ENCODE data around the gene HSF2BP. TPM values are rescaled to one million over a fixed set of nuclear protein-coding genes. Genes with fewer than 3 reads are reported as not detected.
"Not testable (repeated sequence)": the region's sequence is repeated elsewhere in the genome, so short reads cannot be mapped to it uniquely, and the experiment has no call there.

HSF2BP gene
- polyA plus RNA-seq, 3 donors: 1.8 to 2.5 (median 2.0) TPM

- DNase-seq (ENCODE audit: low read depth in 3 of 3, low spot score in 2 of 3): no peak
These were observed 29.6 kb upstream of the HSF2BP start for GRCh38 chr21:43688906-43689305.

GRCh38 chr21:43687566-43688399 is 28.5 kb upstream of the HSF2BP start:
- DNase-seq (ENCODE audit: low read depth in 3 of 3, low spot score in 2 of 3): no peak

GRCh38 chr21:43686811-43687565 is 27.7 kb upstream of the HSF2BP start:
- DNase-seq (ENCODE audit: low read depth in 3 of 3, low spot score in 2 of 3): no peak

- DNase-seq (ENCODE audit: low read depth in 3 of 3, low spot score in 2 of 3): no peak
These were observed 25.1 kb upstream of the HSF2BP start for GRCh38 chr21:43684424-43684823.

- no peak for DNase-seq (ENCODE audit: low read depth in 3 of 3, low spot score in 2 of 3)
These were observed 22.4 kb upstream of the HSF2BP start for GRCh38 chr21:43681650-43682049.

GRCh38 chr21:43680421-43680820 is 21.1 kb upstream of the HSF2BP start:
- DNase-seq (ENCODE audit: low read depth in 3 of 3, low spot score in 2 of 3): not testable (repeated sequence)

- DNase-seq (ENCODE audit: low read depth in 3 of 3, low spot score in 2 of 3): no peak
These were observed 20.7 kb upstream of the HSF2BP start for GRCh38 chr21:43679951-43680350.

GRCh38 chr21:43676391-43676790 is 17.1 kb upstream of the HSF2BP start:
- DNase-seq (ENCODE audit: low read depth in 3 of 3, low spot score in 2 of 3): no peak

- DNase-seq (ENCODE audit: low read depth in 3 of 3, low spot score in 2 of 3): no peak
These were observed 16.6 kb upstream of the HSF2BP start for GRCh38 chr21:43675871-43676270.

GRCh38 chr21:43669828-43670605 is 10.7 kb upstream of the HSF2BP start:
- no peak for DNase-seq (ENCODE audit: low read depth in 3 of 3, low spot score in 2 of 3)

GRCh38 chr21:43667191-43667904 is 8.1 kb upstream of the HSF2BP start:
- DNase-seq (ENCODE audit: low read depth in 3 of 3, low spot score in 2 of 3): no peak

GRCh38 chr21:43665879-43666278 is 6.6 kb upstream of the HSF2BP start:
- no peak for DNase-seq (ENCODE audit: low read depth in 3 of 3, low spot score in 2 of 3)

GRCh38 chr21:43664358-43664757 is 5.1 kb upstream of the HSF2BP start:
- DNase-seq (ENCODE audit: low read depth in 3 of 3, low spot score in 2 of 3): no peak

GRCh38 chr21:43663033-43663432 is 3.7 kb upstream of the HSF2BP start:
- no peak for DNase-seq (ENCODE audit: low read depth in 3 of 3, low spot score in 2 of 3)

- no peak for DNase-seq (ENCODE audit: low read depth in 3 of 3, low spot score in 2 of 3)
These were observed 3.0 kb upstream of the HSF2BP start for GRCh38 chr21:43662286-43662685.

- DNase-seq (ENCODE audit: low read depth in 3 of 3, low spot score in 2 of 3): no peak
These were observed 536 bp downstream of the HSF2BP start for GRCh38 chr21:43658769-43659135.

- DNase-seq (ENCODE audit: low read depth in 3 of 3, low spot score in 2 of 3): no peak
These were observed 1.1 kb downstream of the HSF2BP start for GRCh38 chr21:43658088-43658741.

- DNase-seq (ENCODE audit: low read depth in 3 of 3, low spot score in 2 of 3): no peak
These were observed 1.8 kb downstream of the HSF2BP start for GRCh38 chr21:43657355-43658087.

- no peak for DNase-seq (ENCODE audit: low read depth in 3 of 3, low spot score in 2 of 3)
These were observed 4.3 kb downstream of the HSF2BP start for GRCh38 chr21:43654806-43655489.
